Measurements from ENCODE around the gene MAN2A1.
"Not testable (repeated sequence)": the region's sequence is repeated elsewhere in the genome, so short reads cannot be mapped to it uniquely, and the experiment has no call there.

Gene MAN2A1

GRCh38 chr5:109756543-109757185, 66.9 kb downstream of the MAN2A1 start:
- no peak for DNase-seq (ENCODE audit: low spot score)

DNA sequence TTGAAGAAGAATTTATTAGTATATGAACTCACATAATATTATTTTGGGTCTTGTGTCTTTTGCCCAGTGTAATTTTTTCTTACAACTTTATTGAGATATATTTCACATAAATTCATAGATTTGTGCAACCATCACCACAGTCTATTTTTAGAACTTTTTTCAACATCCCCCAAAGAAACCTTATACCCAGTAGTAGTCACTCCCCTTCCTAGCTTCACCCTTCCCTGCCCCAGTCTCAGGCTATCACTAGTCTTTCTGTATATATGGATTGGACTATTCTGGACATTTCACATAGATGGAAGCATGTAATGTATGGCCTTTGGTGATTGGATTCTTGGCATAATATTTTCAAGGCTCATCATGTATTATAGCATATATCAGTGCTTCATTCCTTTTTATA, 67.8 kb downstream of the MAN2A1 start:
- DNase-seq (ENCODE audit: low spot score): no peak

DNA sequence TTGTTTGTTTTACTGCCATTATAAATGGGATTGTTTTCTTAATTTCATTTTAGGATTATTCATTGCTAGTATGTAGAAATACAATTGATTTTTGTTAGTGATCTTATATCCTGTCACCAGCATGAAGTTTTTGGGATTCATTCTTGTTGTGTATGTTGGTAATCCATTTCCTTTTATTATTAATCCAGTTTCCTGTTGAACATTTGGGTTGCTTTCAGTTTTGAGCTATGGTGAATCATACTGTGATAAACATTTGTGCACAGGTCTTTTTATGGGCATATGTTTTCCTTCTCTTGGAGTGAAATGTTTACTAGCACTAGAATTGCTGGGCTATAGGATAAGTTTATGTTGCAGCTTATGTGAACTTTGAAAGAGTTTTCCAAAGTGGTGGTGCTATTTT, 69.6 kb downstream of the MAN2A1 start:
- DNase-seq (ENCODE audit: low spot score): peak; percentile 5

GRCh38 chr5:109760130-109760529, 70.4 kb downstream of the MAN2A1 start:
- not testable (repeated sequence) for DNase-seq (ENCODE audit: low spot score)

DNA sequence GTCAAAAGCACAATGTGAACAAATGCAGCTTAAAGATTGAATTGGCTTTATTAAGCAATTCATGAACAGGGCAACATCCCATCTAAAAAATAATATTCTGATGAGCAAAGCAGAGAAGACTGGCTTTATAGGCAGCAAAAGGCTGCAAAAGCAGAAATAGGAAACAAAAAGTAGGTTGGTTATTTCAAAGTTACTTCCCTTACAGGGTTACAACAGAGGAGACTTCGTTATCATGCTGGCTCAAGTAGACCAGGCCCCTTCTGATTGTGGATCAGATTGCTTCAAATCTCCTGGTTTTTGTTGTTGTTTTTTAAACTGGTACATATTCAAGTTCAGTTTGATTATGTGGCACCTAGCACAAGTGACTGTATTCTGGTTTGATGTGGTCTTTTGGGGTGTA, 73.1 kb downstream of the MAN2A1 start:
- DNase-seq (ENCODE audit: low spot score): no peak

GRCh38 chr5:109767184-109767995, 77.7 kb downstream of the MAN2A1 start:
- no peak for DNase-seq (ENCODE audit: low spot score)

GRCh38 chr5:109767997-109768396, 78.3 kb downstream of the MAN2A1 start:
- no peak for DNase-seq (ENCODE audit: low spot score)

- DNase-seq (ENCODE audit: low spot score): no peak
Observed at GRCh38 chr5:109769597-109770291, 80.0 kb downstream of the MAN2A1 start.

- DNase-seq (ENCODE audit: low spot score): no peak
Observed at GRCh38 chr5:109775130-109775529, 85.4 kb downstream of the MAN2A1 start.

- DNase-seq (ENCODE audit: low spot score): no peak
Observed at GRCh38 chr5:109779036-109779735, 89.5 kb downstream of the MAN2A1 start.

DNA sequence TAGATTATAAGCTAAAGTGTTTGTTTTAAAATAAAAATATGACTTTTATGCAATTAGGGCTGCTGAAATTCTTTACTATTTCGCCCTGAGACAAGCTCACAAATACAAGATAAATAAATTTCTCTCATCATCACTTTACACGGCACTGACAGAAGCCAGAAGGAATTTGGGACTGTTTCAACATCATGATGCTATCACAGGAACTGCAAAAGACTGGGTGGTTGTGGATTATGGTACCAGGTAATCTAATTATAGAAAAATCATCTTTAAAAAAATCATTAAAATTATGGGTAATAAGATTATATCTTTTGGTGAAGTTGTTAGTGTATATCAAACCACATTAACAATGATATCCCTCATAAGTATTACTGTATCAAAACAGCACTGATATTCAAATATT, 95.0 kb downstream of the MAN2A1 start:
- no peak for DNase-seq (ENCODE audit: low spot score)

DNA sequence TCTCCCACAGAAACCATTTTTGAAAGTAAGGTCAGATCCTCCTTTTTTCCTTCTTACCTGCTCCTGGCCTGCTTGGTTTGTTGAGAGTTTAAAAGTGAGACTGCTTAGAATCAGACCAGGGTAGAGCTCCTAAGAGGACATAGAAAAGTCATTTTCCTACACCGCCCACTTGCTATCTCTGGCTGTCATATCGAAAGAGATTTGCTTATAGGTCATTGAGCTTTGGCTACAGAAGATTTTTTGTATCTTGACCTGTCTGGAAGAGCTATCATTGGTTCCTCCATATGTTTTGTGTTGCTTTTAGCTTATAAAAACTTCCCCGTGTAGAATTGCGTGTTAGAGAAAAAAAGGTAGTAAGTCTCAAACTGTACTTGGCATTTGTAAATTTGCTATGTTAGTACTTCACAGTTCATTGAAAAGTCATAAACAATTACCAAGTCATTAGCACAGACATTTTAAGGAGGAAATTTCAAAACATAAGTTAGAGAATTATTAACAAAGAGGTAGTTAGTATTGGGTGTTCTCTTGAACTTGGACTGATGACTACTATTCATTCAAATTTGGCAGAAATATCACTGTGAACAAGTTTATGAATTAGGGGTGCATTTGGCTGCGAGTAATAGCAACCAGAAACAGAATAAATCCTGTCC, 96.6 kb downstream of the MAN2A1 start:
- no peak for DNase-seq (ENCODE audit: low spot score)

GRCh38 chr5:109788596-109788995, 98.9 kb downstream of the MAN2A1 start:
- no peak for DNase-seq (ENCODE audit: low spot score)

- DNase-seq (ENCODE audit: low spot score): no peak
Observed at GRCh38 chr5:109792613-109793012, 102.9 kb downstream of the MAN2A1 start.

DNA sequence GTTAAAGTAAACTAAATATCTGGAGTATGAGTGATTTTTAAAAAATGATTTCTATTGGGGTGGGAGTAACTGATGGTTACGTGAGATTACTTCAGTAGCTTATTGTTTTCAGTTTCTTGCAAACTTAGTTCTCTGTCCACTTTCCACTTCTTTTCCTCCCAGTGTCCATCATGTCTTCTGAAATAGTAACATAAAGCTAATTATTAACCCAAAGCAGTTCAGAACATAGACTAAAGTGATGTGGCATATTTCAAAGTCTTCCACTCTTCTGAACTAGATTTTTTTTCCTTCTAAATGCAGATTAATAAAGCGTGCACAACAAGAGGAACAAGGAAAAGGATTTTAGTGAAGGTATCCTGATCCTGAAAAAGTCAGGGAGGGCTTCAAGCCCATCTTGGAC, 114.1 kb downstream of the MAN2A1 start:
- DNase-seq (ENCODE audit: low spot score): no peak

DNA sequence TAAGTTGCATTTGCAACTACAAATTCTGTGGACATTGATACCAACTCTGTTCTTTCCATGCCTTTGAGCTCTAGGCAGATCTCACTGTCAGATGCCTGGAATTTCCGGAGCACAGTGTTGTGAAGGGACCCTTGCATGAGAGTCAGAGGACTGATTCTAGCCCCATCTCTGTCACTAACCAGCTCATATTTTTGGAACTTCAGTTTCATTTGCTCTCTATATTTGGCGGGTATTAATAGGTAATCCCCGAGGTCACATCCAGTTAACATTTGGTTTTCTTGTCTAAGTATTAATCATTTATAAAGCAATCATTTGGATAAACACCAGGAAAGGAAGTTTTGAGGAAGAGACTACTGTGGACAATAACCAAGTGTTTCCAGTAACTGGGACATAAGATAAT, 115.7 kb downstream of the MAN2A1 start:
- DNase-seq (ENCODE audit: low spot score): no peak

GRCh38 chr5:109805883-109806282, 116.2 kb downstream of the MAN2A1 start:
- DNase-seq (ENCODE audit: low spot score): no peak

- no peak for DNase-seq (ENCODE audit: low spot score)
Observed at GRCh38 chr5:109812698-109813097, 123.0 kb downstream of the MAN2A1 start.

DNA sequence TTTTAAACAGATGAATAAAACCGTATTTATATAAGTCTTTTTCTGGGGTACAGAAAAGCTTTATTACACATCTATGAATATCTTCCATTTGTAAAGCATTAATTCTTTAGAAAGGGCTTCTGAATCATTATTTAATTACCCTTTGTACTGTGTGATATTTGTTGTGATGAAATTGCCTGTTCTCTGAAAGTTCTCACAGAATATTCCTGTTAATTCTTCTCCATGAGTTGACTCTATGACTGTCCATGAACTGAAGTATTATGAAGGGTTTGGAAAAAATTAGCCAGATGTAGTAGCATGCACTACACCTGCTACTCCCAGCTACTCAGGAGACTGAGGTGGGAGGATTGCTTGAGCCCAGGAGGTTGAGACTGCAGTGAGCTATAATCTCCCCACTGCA, 127.0 kb downstream of the MAN2A1 start:
- DNase-seq (ENCODE audit: low spot score): no peak

GRCh38 chr5:109819878-109820277, 130.2 kb downstream of the MAN2A1 start:
- no peak for DNase-seq (ENCODE audit: low spot score)

DNA sequence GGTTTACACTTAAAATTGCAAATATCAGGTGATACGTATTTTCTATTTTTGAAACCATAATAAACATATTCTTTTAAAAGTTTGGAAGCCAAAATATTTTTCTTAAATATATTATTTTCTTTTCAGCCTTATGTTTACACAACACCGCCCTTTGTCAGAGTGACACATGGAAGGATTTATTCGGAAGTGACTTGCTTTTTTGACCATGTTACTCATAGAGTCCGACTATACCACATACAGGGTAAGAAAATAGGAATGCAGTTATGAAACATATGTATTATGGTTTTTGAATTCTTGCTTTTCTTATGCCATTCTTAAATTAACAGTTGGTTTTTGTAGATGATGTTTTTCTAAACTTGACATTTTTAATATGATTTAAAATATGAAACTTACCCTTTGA, 133.9 kb downstream of the MAN2A1 start:
- DNase-seq (ENCODE audit: low spot score): peak; percentile 20

GRCh38 chr5:109825450-109825849, 135.7 kb downstream of the MAN2A1 start:
- no peak for DNase-seq (ENCODE audit: low spot score)

Measured in AG08396 (cell line).